Diencephalon (tissue), 1 donor: ENCODE results near the gene MYEF2. TPM values are rescaled to one million over a fixed set of nuclear protein-coding genes. Genes with fewer than 3 reads are reported as not detected.

Source experiments
- total RNA-seq: library from RNA; depleted of rRNA; stranded (reverse); fragments of >200 nt; gene quantifications from one replicate; pipeline ENCODE4 v1.2.3, GENCODE V29; 2014

Gene MYEF2, protein sequence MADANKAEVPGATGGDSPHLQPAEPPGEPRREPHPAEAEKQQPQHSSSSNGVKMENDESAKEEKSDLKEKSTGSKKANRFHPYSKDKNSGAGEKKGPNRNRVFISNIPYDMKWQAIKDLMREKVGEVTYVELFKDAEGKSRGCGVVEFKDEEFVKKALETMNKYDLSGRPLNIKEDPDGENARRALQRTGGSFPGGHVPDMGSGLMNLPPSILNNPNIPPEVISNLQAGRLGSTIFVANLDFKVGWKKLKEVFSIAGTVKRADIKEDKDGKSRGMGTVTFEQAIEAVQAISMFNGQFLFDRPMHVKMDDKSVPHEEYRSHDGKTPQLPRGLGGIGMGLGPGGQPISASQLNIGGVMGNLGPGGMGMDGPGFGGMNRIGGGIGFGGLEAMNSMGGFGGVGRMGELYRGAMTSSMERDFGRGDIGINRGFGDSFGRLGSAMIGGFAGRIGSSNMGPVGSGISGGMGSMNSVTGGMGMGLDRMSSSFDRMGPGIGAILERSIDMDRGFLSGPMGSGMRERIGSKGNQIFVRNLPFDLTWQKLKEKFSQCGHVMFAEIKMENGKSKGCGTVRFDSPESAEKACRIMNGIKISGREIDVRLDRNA
- total RNA-seq = 140 TPM

DNA sequence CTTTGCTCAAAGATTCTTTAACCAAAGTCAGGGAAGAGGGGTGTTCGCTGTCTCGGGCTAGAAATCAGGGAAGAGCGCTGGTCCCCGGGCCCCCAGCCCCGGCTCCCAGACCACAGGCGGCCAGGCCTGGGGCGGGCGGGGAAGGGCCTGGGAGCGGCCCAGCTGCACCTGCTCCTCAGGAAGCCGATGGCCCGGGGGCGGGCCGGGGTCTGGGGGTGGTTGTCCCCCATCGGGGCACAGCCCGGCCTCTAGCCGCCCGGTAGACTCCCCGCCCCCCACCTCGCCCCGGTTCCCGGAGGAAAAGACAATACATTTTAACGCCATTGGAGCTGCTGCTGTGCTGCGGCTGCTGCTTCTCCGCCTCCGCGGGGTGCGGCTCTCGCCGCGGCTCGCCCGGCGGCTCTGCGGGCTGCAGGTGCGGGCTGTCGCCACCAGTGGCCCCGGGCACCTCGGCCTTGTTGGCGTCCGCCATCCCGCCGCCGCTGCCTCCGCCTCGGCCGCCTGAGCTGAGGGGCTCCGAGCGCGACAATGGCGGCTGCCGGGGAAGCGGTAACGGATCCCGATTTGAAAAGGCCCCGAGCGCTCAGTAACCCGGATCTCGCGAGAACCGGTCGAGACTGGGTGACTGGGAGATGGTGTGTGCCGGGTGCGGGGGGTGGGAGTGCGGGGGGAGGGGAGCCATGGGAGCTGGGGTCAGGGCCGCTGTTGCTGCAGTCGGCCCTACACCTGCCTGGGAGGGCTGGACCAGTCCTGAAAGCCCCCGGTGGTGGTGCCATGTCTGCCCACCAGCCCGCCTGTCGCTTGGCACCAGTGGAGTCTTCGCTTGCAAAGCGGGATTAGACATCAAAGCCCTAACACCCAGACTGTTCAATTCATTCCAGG, at the start of gene MYEF2:
Gene MYEF2, minus strand, starts transcription at position 530 of the 882 bp plus-strand sequence. Its CDS starts 58 bp downstream, at position 472.

DNA sequence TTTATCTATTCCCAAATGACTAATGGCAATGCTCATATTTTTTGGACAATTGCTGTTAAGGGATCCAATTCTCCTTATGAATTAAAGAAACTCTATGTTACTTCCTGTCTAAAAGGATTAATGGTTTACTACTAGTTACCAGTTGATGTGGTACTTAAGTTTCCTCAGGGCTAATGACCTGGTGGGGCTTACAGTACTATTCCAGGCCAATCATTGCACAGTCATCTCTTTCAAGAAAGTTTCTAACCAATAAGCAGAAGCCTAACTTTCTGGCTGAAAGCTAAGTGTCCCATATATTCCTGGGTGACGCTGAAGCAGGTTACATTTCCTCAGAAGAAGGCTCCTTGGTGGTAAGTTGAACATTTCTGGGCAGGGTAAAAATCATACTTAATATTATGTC, 27.9 kb upstream of the MYEF2 start, which contains the start of gene SLC12A1:
Gene SLC12A1, plus strand, starts transcription at position 322 of the 400 bp plus-strand sequence. CDS start 1,418 bp downstream, outside the sequence.

DNA sequence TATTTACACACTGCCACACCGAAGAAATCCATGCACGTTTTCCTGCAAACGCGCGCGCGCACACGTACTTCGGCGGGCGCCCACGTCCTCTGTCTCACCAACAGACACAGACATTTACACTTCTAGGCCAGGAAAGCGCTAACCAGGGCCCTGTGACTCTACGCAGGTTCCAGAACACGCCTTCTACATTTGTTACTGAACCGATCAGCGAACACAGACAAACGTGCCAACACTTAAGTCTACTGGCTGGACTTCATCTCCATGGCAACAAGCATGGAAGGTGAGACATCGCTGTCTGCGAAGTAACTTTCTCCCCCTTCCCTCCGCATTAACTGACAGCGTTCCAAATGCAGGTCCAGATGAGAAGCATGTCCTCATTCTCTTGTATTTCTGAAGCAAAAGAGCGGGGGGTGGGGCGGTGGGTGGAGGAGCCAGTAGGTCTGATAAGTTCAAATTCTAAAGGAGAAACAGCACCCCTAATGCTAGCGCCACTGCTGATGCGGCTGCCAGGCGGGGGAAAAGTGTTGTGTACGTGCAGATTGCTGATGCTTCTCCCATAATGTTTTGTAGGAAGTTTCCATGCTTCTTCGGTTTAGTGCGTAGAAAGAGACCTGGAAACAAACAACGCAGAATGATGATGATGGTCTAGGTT, 13.6 kb upstream of the MYEF2 start, which contains the start of gene CTXN2:
Gene CTXN2, plus strand, starts transcription at position 92 of the 652 bp plus-strand sequence. CDS start 9,636 bp downstream, outside the sequence.

DNA sequence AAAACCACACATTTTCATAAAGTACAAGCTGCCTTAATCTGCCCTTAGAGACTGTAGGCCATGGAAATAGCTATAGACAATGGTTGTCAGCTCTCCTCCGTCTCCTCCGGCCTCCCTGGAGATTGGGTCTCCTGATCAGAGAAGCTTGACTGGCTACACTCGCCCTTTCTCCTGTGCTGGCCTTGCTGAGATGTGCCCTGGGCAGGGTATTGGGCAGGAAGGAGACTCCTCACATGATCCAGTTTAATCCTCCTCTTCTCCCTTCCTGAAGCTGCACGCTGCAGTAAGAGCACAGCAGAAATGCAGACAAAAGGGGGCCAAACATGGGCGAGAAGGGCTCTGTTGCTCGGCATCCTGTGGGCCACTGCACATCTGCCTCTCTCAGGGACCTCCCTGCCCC, 57.4 kb downstream of the MYEF2 start, which contains the start of gene SLC24A5:
Gene SLC24A5, plus strand, starts transcription at position 246 of the 400 bp plus-strand sequence. Its CDS starts 55 bp downstream, at position 301.

Other genes starting within 250 kb of the MYEF2 start
- 0.92 TPM for gene SLC24A5, start 57.3 kb downstream of the MYEF2 start, total RNA-seq
- 1.6 TPM for gene CTXN2, start 13.4 kb upstream of the MYEF2 start, total RNA-seq
- gene SLC12A1, start 28.0 kb upstream of the MYEF2 start, total RNA-seq = 5.8 TPM
- gene DUT, start 153.1 kb upstream of the MYEF2 start, total RNA-seq = 72.7 TPM